Renal cortical epithelial cell (primary cell): ENCODE results near the gene PHTF1. TPM values are rescaled to one million over a fixed set of nuclear protein-coding genes. Genes with fewer than 3 reads are reported as not detected.
"Not testable (repeated sequence)": the region's sequence is repeated elsewhere in the genome, so short reads cannot be mapped to it uniquely, and the experiment has no call there.

Experiments
- DNase-seq: peaks from one replicate; pipeline ENCODE4 v3.0.0-alpha.2; 2011; ENCODE audit warnings: low read depth
- total RNA-seq: library from RNA; depleted of rRNA; stranded (reverse); fragments of >200 nt; gene quantifications from 2 replicates; pipeline ENCODE4 v1.2.3, GENCODE V29; 2014

Gene PHTF1
- total RNA-seq, 1 donor from 2014 or later, result 72.0 TPM

- no peak for DNase-seq
Observed at GRCh38 chr1:113777561-113777960, 18.3 kb upstream of the PHTF1 start.

- no peak for DNase-seq
Observed at GRCh38 chr1:113770031-113770430, 10.7 kb upstream of the PHTF1 start.

GRCh38 chr1:113769601-113769970 is 10.3 kb upstream of the PHTF1 start:
- no peak for DNase-seq

GRCh38 chr1:113768916-113769600 is 9.8 kb upstream of the PHTF1 start:
- no peak for DNase-seq

- peak; percentile 13 for DNase-seq
Observed at GRCh38 chr1:113765306-113766230, 6.3 kb upstream of the PHTF1 start.

- no peak for DNase-seq
Observed at GRCh38 chr1:113763661-113764060, 4.4 kb upstream of the PHTF1 start.

- DNase-seq, result no peak
Observed at GRCh38 chr1:113761937-113762336, 2.7 kb upstream of the PHTF1 start.

- DNase-seq, result no peak
Observed at GRCh38 chr1:113760102-113761080, 1.1 kb upstream of the PHTF1 start.

- DNase-seq, result peak; percentile 14
Observed at GRCh38 chr1:113758631-113759332, 504 bp downstream of the PHTF1 start.

- DNase-seq, result no peak
Observed at GRCh38 chr1:113756461-113756860, 2.8 kb downstream of the PHTF1 start.

GRCh38 chr1:113753333-113753732 is 6.0 kb downstream of the PHTF1 start:
- not testable (repeated sequence) for DNase-seq

- no peak for DNase-seq
Observed at GRCh38 chr1:113751516-113751915, 7.8 kb downstream of the PHTF1 start.

GRCh38 chr1:113751114-113751513 is 8.2 kb downstream of the PHTF1 start:
- DNase-seq, result no peak

GRCh38 chr1:113749402-113749801 is 9.9 kb downstream of the PHTF1 start:
- no peak for DNase-seq

- DNase-seq, result peak; percentile 12
Observed at GRCh38 chr1:113747376-113747775, 11.9 kb downstream of the PHTF1 start.

GRCh38 chr1:113745425-113745824 is 13.9 kb downstream of the PHTF1 start:
- DNase-seq, result no peak

GRCh38 chr1:113744114-113744513 is 15.2 kb downstream of the PHTF1 start:
- DNase-seq, result no peak

GRCh38 chr1:113742515-113742914 is 16.8 kb downstream of the PHTF1 start:
- DNase-seq, result peak; percentile 15

- no peak for DNase-seq
Observed at GRCh38 chr1:113734357-113735055, 24.8 kb downstream of the PHTF1 start.

GRCh38 chr1:113732802-113733201 is 26.5 kb downstream of the PHTF1 start:
- DNase-seq, result no peak

- DNase-seq, result no peak
Observed at GRCh38 chr1:113721010-113721409, 38.3 kb downstream of the PHTF1 start.
